GM21529 (cell line): Measurements from ENCODE around the gene ANO1.

Source experiments
- ATAC-seq: cut with Tn5 transposase; IDR thresholded peaks from one replicate; pipeline ENCODE4 v1.9.1; 2021; ENCODE audit not compliant: unreplicated experiment

ANO1 gene

DNA sequence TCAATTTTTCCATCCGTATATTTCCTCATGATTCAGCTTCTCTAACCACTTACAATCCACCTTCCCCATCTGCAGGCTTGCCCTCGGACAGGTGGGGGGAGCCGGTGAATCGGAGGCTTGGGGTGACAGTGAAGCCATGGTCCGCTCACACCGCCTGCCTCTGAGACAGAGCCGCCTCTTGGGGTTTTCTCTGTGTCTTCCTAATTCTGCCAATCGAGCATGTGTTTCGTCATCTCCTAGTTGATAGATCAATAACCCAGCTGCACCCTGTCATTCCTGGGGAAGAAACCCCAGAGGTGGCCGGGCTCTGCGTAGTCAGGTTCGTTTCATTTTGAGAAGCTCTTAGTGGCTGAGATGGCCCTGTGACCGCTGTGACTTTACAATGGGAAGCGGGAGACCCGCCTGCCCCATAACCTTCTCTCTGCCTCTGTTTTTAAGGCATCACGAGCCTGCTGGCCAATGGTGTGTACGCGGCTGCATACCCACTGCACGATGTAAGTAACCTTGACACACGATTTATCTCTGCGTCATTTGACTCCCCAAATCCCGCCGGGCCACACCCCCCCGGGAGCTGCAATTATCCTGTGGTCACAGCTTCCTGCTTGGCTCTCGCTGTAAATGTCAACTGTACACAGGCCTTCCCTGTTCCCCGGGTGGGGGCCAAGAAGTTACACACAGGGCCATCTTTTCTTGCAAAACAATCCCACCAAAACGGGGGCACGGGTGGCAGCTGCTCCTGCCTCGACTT is 33.3 kb downstream of the ANO1 start:
- ATAC-seq: no peak

DNA sequence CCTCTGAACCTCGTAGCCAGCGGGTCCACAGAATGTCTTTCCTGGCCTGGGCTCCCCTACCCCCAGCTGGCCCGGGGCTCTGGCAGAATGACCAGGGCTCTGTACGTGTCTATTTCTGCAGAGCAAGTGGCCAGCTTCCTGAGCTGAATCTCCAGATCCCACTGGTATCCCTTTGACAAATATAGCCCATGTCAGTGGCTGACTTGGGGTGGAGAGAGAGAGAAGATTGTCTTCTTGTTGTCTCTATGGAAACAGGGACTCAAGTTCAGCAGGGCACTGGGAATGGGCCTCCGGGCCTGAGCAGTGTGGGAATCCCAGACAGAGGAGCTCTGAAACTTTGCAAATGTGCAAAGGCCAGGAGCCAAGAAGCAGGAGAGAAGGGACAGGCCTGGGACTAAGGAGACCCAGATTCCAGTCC is 33.9 kb downstream of the ANO1 start:
- ATAC-seq: no peak

DNA sequence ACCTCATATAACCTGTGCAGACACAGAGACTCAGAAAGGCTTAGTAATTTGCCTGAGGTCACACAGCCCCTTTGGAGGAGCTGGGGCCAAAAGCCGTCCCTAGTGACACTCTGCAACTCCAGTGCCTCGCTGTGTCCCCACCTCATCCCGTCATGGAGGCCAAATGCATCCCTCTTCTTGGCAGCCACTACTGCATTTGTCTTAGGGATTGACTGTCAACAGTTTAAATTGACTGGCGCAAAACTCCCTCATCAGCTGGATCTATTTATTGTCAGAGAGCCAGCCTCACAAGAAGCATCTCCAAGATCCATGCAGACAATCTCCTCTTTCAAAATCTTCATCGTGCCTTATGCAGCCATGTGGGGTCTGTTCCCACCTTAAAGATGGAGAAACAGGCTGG is 35.7 kb downstream of the ANO1 start:
- ATAC-seq: no peak

DNA sequence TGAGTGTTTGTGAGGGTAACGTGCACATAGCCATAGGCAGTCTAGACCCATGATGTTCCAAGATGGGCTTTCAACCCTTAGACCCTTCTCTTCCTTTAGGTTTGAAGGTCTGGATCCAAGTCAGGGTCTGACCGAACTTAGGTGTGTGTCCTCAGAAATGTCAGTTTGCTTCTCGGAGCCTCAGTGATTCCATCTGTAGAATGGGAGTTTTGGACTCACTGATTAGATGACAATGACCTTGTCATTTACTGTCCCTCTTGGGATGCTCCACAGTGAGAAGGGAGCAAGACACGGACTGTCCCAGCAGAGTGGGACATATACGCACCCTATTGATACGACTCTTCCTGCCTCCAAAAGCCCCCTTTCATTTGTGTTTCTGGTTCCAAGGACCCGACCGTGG is 37.7 kb downstream of the ANO1 start:
- ATAC-seq: no peak

DNA sequence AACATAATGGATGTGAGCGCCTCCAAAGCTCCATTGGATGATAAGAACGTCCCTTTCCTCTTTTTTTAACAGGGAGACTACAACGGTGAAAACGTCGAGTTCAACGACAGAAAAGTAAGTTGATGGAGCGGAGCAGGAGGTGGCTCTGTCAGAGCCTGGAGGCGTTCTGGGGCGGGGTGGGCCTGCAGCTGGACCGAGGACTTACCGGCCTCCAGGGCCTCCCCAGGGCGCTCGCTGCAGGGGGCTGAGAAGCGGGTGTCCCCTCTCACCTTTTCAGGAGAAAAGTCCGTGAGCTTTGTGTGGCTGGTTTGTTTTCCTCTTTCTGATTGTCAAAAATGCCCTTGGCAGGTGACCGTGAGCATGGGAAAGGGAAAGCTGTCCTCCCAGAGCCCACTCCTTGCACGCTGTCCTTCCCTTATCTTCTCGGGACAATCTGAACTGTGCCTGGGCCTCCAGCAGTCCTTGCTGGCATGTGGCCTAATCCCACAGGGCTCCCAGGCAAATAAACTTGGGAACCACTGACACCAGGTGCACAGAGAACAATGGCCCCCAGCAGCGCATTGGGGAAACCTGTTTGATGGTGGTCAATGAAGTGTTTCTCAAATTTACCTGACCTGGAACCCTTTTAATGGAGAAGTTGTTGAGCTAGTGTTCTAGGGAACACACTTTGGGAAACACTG is 38.4 kb downstream of the ANO1 start:
- ATAC-seq: no peak

DNA sequence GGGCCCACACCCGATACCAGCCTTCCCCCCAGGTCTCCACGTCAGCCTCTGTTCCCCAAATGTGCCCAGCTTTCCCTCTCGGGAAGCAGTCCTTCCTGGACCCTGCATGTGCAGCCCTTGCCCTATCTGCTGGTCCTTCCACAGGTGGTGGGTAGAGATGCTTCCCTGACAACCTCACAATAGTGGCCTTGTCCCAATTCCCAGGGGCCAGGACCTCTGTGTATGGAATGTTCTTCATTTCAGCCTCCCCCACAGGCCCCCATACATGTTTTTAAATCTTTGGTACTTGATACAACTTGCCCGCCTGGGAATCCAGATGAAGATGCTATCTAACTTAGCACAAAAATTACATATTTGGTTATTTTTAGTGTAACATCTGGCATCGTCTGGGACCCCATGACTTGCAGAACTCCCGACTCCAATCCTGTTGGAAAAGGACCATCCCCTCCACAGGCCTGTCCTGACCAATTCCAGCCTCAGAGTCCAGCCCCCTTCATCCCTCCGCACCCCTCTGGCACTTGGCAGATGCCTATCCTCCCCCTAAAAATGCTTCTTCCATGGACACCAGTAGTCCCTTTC is 39.5 kb downstream of the ANO1 start:
- no peak for ATAC-seq

DNA sequence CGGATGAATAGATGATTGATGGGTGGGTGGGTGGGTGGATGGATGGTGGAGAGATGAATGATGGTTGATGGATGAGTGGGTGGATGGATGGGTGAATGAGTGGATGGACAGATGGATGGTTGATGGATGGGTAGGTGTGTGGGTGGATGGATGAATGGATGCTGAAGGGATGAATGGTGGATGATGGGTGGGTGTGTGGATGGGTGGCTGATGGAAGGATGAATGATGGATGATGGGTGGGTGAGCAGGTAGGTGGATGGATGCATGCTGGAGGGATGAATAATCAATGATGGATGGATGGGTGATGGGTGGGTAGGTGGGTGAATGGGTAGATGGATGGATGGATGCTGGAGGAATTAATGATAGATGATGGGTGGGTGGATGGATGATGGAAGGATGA is 40.5 kb downstream of the ANO1 start:
- ATAC-seq: no peak

DNA sequence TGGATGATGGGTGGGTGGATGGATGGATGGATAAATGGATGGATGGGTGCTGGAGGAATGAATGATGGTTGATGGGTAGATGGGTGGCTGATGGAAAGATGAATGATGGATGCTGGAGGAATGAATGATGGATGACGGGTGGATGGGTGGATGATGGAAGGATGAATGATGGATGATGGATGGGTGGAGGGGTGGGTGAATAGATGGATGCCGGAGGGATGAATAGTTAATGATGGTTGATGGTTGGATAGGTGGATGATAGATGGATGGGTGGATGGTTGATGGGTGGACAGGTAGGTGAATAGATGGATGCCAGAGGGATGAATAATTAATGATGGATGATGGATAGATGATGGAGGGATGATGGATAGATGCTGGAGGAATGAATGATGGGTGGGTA is 41.4 kb downstream of the ANO1 start:
- ATAC-seq: no peak

DNA sequence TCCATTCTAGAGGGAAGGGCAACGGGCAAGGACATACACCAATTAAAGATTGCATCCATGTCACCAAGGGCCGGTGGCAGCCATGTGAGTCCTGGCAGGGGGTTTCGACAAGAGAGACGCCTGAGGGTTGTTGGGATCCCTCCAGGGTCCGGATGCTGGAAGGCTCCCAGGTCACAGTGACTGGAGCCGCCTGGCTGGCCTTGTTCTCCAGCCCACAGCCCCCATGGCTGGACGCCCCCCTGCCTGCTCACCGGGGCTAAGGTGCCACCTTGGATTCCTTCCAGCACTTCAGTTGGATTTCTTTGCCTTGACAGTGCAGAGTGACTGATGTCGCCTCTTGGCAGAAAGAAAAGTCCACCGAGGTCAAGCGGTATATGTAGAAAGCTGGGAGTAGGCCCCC is 42.6 kb downstream of the ANO1 start:
- ATAC-seq: no peak

DNA sequence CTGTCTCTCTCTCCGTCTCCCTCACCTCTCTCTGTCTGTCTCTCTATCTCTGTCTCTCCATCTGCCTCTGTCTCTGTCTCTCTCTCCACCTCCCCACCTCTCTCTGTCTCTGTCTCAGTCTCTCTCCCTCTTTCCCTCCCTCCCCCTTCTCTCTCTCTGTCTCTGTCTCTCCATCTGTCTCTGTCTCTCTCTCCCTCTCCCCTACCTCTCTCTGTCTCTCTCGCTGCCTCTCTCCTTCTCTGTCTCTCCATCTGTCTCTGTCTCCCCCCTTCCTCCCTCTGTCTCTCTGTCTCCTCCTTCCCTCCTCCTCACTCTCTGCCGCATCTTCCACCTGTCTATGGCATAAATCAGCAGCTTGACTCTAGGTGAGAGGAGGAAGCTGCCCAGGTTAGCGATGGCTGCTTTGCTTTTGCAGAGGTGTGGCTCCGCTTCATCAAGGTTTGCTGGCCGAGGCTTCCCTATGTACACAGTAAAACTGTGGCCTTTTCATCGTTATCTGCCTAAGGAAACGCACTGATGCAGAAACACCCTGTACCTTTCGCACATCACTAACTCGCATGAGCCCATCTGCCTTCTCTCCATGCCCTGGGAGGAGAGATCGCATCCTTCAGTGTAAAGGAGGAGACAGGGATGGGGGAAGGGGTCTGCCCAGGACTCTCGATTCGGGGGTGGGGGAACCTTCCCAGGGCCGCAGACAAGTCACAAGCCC is 44.5 kb downstream of the ANO1 start:
- ATAC-seq: no peak

DNA sequence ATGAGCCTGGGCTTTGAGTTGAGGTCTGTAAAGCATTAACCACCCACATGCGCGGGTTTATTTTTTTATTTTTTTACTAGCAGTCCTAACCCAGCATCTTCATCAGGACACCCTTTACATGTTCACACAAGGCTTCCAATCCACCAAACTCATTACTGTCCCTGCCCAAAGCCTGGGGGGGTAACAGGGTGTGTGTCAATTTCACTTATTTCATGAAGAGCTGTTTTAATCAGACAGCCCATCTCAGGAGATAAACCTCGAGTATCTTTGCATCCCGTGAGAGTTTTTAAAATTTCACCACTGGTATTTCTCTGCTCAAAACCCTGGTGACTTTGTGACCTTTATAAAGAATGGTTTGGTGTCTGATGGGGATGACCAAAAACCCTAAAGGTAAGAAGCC is 45.6 kb downstream of the ANO1 start:
- ATAC-seq: no peak

DNA sequence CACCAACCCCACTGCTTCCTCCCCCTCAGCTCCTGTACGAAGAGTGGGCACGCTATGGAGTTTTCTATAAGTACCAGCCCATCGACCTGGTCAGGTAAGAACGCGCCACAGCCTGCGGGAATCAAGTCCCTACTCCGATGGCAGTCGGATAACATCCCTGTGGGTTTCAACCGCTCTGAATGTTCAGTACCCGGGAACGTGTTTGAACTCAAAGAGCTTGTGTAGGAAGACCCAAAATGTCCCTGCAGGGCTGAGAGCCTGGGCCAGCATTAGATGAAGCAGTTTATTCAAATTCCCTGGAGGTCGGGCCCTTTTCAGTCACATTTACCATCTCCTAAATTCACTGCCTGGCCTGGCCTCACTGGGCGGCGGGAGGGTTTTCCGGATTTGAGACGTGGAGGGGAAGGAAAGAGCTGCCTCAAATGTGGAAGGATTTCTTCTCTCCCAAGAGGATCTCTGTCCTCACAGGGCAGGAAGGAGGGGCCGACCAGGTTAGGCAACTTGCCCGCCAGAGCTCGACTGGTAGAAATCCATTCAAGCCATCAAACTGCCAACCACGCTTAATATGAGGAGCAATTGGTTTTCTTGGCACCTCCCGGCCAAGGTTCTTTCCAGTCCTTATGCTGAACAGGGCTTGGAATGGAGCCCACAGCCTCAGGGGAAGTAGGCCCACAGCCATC is 46.3 kb downstream of the ANO1 start:
- no peak for ATAC-seq

DNA sequence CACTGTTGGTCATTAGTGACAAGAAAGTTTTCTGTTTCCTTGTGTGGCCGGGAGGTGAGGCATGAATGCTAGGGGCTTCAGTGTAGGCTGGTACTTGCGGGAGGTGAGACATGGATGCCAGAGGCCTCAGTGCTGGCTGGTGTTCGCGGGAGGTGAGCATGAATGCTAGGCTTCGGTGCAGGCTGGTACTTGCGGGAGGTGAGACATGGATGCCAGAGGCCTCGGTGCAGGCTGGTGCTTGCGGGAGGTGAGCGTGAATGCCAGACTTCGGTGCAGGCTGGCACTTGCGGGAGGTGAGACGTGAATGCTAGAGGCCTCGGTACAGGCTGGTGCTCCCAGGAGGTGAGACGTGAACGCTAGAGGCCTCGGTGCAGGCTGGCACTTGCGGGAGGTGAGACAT is 48.4 kb downstream of the ANO1 start:
- no peak for ATAC-seq

DNA sequence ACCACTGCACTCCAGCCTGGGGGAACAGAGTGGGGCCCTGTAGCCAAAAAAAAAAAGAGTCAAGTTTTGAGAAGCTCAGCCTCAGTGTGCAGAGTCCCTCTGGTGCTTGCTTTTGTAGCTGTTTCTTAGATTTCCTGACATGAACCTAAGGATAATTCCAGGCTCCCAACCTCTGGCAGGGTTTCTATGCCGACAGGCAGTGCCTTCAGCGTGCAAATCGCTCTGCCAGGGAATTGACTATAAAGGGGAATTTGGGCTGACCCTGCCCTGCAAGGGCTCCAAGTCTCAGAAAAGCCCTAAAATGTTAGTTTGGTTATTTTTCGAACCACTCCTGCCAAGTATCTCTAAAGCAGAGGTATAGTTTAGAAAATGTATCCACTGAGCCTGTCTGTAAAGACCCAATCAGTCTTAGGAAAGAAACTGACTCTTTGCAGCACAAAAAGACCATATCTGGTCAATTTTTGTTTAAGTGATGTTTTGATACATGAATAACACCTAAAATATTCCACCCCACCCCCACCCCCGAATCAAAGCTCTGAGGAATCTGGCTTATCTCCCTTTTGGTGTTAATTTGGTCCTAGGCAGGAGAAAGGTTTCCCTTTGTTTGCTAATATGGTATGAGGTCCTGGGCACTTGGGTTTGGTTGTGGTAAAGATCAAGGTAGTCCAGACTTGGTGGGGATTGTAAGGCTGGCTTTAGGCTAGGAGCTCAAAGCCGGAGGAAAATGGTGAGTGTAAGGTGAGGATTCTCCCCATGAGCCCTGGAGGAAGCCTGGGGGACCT is 49.7 kb downstream of the ANO1 start:
- ATAC-seq: no peak

DNA sequence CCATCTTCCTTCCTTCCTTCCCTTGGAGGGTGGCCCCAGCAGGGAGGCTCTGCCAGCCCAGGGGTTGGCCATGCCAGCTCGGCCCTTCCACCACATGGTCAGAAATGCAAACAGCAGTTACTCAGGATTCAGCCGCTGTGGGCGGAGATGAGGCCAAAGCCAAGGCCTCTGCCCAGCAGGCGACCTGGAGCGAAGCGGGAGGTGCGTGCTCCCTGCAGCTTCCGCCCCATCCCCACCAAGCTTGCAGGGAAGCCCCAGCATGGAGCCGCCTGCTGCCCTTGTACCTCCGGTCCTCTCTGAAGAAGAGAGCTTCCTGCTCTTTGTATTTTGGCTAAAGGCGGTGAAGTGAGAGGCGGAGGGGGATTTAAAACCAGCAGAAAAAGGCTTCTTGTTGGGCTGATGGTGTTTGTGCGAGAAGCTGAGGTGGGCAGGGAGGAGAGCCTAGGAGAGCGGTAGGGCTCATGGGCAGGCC is 50.4 kb downstream of the ANO1 start:
- no peak for ATAC-seq

DNA sequence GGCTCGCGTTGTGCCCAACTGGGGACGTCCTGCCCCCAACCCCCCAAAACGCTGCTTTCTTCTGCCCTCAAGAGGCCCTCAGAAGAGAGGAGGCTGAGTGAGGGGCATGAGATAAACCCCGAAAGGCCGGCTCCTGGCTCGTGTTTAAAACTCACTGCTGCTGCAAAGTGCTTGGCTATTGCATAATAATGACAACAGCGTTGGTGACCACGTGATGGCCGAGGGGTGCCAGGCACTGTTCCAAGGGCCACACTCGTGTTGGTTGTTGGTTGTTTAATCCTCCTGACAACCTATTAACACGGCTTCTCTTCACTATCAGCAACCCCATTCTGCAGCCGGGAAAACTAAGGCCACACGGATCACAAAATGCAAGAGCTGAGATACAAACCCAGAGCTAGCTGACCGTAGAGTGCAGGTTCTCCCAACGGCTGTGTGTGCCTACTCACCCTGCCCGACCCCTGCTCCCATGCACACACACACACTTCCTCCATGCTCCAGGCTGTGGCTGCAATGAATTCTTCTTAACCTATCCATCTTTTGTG is 51.0 kb downstream of the ANO1 start:
- ATAC-seq: no peak

DNA sequence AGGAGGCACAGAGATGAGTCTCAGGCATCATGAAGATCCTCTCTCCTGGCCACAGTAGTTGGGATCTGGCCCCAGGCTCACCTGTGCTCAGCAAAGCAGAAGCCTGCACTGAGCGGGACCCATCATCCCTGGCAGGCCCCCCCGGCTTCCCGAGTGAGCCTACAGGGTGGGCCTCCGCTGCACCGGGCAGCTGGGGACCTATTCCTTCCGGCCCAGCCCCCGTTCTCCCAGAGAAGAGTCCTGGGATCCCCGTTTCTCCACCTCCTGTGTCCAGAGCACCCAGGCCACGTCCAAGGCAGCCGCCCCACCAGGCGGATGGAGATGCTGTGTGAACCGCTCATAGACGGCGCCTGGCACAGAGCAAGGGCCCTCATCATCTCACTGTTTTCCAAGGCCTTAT is 52.5 kb downstream of the ANO1 start:
- no peak for ATAC-seq

DNA sequence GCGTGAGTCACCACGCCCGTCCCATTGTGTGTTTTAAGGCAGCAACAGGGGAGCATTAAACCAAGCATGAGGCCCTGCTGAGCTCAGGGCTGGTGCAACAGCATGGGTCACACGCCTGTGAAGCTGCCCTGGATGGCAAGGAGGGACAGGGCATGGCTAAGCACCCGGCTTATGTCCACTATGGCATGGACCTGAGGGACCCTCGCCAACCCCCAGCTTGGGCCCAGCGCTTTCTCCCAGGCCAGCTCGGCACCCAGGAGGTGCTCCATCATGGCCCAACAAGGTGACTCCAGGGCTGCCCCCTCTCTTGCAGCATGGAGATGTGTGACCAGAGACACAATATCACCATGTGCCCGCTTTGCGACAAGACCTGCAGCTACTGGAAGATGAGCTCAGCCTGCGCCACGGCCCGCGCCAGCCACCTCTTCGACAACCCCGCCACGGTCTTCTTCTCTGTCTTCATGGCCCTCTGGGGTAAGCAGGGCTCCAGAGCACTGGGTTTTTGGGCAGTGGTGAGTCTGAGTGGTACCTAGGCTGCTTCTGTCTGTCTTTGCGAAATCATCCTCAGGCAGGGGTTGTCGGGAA is 53.6 kb downstream of the ANO1 start:
- ATAC-seq: no peak

DNA sequence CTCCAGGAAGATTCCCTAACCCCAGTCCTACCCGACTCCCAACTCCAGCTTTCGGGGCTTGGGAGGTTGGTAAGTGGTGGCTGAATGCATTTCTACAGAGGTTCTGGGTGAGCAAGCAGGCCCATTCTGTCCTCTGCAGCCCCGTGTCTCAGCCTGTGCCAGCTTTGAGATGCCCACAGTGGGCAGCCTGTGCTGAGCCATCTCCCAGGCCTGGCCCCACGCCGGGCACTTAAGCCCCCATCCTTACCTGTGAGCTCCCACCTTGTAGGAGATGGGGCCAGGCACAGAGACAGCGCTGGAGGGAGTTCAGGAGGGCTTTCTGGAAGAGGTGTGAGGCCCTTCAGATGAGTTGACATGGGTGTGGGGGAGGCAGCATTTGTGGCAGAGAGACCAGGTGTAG is 54.5 kb downstream of the ANO1 start:
- no peak for ATAC-seq
